Gastroesophageal sphincter (tissue), 3 donors: Measurements from ENCODE around the gene TTLL5.

Experiments
- CTCF ChIP-seq, 4 experiments: fragments of 200-600 bp in 2 of 4; fragments of 450-650 bp in 2 of 4; sonication (generic) in 1 of 4; IDR thresholded peaks; one replicate each; pipeline ENCODE4 v1.5.1; 2017 to 2019; ENCODE audit warnings: antibody characterized with exemption in 4 of 4, mild to moderate bottlenecking in 2 of 4, moderate library complexity in 2 of 4
- POLR2A ChIP-seq, 2 donors: fragments of 450-650 bp; IDR thresholded peaks; one replicate each; pipeline ENCODE4 v1.6.1; 2017; ENCODE audit warnings: antibody characterized with exemption in 2 of 2, mild to moderate bottlenecking in 2 of 2, moderate library complexity in 1 of 2

- no peak for TF ChIP-seq CTCF (IDR thresholded peaks at IDR 0.05)
- TF ChIP-seq POLR2A (IDR thresholded peaks at IDR 0.05): no peak
Measured at GRCh38 chr14:75646762-75647161, 14.3 kb upstream of the TTLL5 start.
